Heart right ventricle (tissue), 16 donors: ENCODE measurements around the gene FNBP1. TPM values are rescaled to one million over a fixed set of nuclear protein-coding genes. Genes with fewer than 3 reads are reported as not detected.

Source experiments
- ATAC-seq, 8 donors: fragments of 200-7000 bp; cut with Tn5 transposase; one replicate each; pipeline ENCODE4 v1.9.1; 2020; ENCODE audit warnings: mild to moderate bottlenecking in 8 of 8, moderate library complexity in 8 of 8, moderate number of reproducible peaks in 1 of 8
- DNase-seq, 2 donors: peaks; one replicate each; pipeline ENCODE4 v3.0.0-alpha.2; 2020
- H3K27ac ChIP-seq, 10 donors: fragments of 200-600 bp; sonication (generic) in 2 of 10; one replicate each; pipeline versions ENCODE4 v1.5.0 to v1.8.0; 2020 to 2022; ENCODE audit warnings: mild to moderate bottlenecking in 3 of 10
- H3K27me3 ChIP-seq, 7 donors: fragments of 200-600 bp; one replicate each; pipeline ENCODE4 v1.8.0; 2021 to 2022; ENCODE audit warnings: mild to moderate bottlenecking in 2 of 7
- H3K36me3 ChIP-seq, 9 donors: fragments of 200-600 bp; sonication (generic) in 1 of 9; one replicate each; pipeline versions ENCODE4 v1.5.0 to v1.8.0; 2020 to 2022; ENCODE audit warnings: mild to moderate bottlenecking in 2 of 9
- H3K4me1 ChIP-seq, 9 donors: fragments of 200-600 bp; sonication (generic) in 1 of 9; one replicate each; pipeline versions ENCODE4 v1.5.0 to v1.8.0; 2020 to 2022; ENCODE audit warnings: mild to moderate bottlenecking in 4 of 9
- H3K4me3 ChIP-seq, 10 donors: fragments of 200-600 bp; sonication (generic) in 2 of 10; one replicate each; pipeline versions ENCODE4 v1.5.0 to v1.8.0; 2020 to 2022; ENCODE audit warnings: mild to moderate bottlenecking in 7 of 10, moderate library complexity in 2 of 10
- H3K9me3 ChIP-seq, 11 donors: fragments of 200-600 bp in 10 of 11; sonication (generic) in 2 of 11; one replicate each; pipeline versions ENCODE4 v1.5.0 to v1.8.0; 2013 to 2022; ENCODE audit warnings: mild to moderate bottlenecking in 2 of 11, control low read depth in 1 of 11, moderate library complexity in 1 of 11
- CTCF ChIP-seq, 9 donors: fragments of 200-600 bp; sonication (generic) in 2 of 9; IDR thresholded peaks; one replicate each; pipeline versions ENCODE4 v1.5.0 to v1.8.0; 2021 to 2022; ENCODE audit warnings: antibody characterized with exemption in 9 of 9, mild to moderate bottlenecking in 5 of 9, moderate library complexity in 1 of 9
- WGBS, 2 donors: extraction: QIAGEN DNeasy Blood & Tissue Kit; methylation state at CpG; one replicate each; pipeline ENCODE4 v1.1.7; 2013; ENCODE audit warnings: inconsistent platforms in 1 of 2; 5-methylcytosine and 5-hydroxymethylcytosine counted together
- intact Hi-C, 10 donors: fragments of 100-400 bp; cut with DNase I; formaldehyde crosslinking; loops; one replicate each; pipeline versions ENCODE4 v1.11.1 to v1.14.2; 2022
- polyA plus RNA-seq, 2 donors: library from polyadenylated mRNA; stranded (reverse); fragments of 200-250 nt; gene quantifications; one replicate each; pipeline ENCODE4 v1.2.3, GENCODE V29; 2013
- total RNA-seq, 10 donors: library from RNA; stranded (reverse); fragmentation: NEBNext Ultra II Directional in 3 of 10; extraction: Animal tissue kit (Norgen Biotek cat#: 25700) in 3 of 10; gene quantifications; one replicate each; pipeline versions ENCODE4 v1.2.1 to v1.2.4, GENCODE V29; 2021 to 2023
- donor health status: Arrhythmogenic right ventricular cardiomyopathy.
- donor health status: ischemic (EF 13 %, LVEDD 7.1; RV severe dilation, severe dysfunction).
- donor health status: healthy with polysubstance abuse.
- donor health status: DM: no; HTN: yes; CAD: no.
- donor health status: DM: no; HTN: no; CAD: no.
- donor health status: ischemic (EF 25% LVEDD 6.9; RV normal size, moderate dysfunction).
- donor health status: ischemic (EF 25% LVEDD 5.7; RV mildly dilated, moderate dysfunction).
- donor health status: healthy.
- donor health status: DM: yes; HTN: yes; CAD: no.
- donor health status: Ischemic cardiomyopathy.
- donor health status: ischemic (EF 35%, LVEDD 5.7; RV mildly dilated, moderate dysfunction).
- donor health status: nonischemic (EF 11% LVEDD 7.7; RV severe dilation, severe dysfunction).
- donor health status: DM: yes; HTN: yes; CAD: no.
- donor health status: PGD.
- donor health status: ischemic (EF 29% LVEDD 5.4; RV normal size, mild dysfunction).
- donor health status: nonischemic (EF 23%, LVEDD 6.1; RV moderate dilation, normal function).

Gene FNBP1
- total and polyA plus RNA-seq, 12 donors = 7.4 to 38.4 (median 22.2) TPM

GRCh38 chr9:130036099-130036498 lies 6.9 kb downstream of the FNBP1 start:
- no peaks in the 10 kb centered on the region for H3K27me3 ChIP-seq
- intact Hi-C loops = no loop called here
- H3K27ac ChIP-seq = peak overlapping the region in 1 of 10 donors; percentile 64
- H3K4me3 ChIP-seq = no peak overlapping the region
- DNase-seq (no peak), ATAC-seq (no peak)
- no peaks in the 10 kb centered on the region for H3K36me3 ChIP-seq
- peaks cover 0 to 95% (median 32%) of the 10 kb centered on the region in 9 donors for H3K4me1 ChIP-seq
- H3K9me3 ChIP-seq = no peaks in the 10 kb centered on the region
- TF ChIP-seq CTCF (IDR thresholded peaks at IDR 0.05) = no peak

- H3K36me3 ChIP-seq = no peaks in the 10 kb centered on the region
- peaks cover 0 to 95% (median 35%) of the 10 kb centered on the region in 9 donors for H3K4me1 ChIP-seq
- no peak for TF ChIP-seq CTCF (IDR thresholded peaks at IDR 0.05)
- H3K27ac ChIP-seq = peak overlapping the region in 1 of 10 donors; percentile 51
- no peaks in the 10 kb centered on the region for H3K27me3 ChIP-seq
- 73 to 81% methylated on average over 1 of the region's 1 CpG for WGBS, 2 donors
- DNase-seq = no peak
- no peak overlapping the region for H3K4me3 ChIP-seq
- no peaks in the 10 kb centered on the region for H3K9me3 ChIP-seq
- intact Hi-C loops = no loop called here
- ATAC-seq = peak in 2 of 8 donors; percentile 43 to 63
Observed at GRCh38 chr9:130034570-130034969, 8.4 kb downstream of the FNBP1 start.

GRCh38 chr9:130030651-130031127 lies 12.3 kb downstream of the FNBP1 start:
- no peak for DNase-seq
- no peak overlapping the region for H3K4me3 ChIP-seq
- peak overlapping the region in 1 of 10 donors; percentile 12 for H3K27ac ChIP-seq
- WGBS, 2 donors = 92% methylated on average over 3 of the region's 3 CpGs
- TF ChIP-seq CTCF (IDR thresholded peaks at IDR 0.05) = no peak
- H3K9me3 ChIP-seq = peaks cover 0 to 10% (median 0%) of the 10 kb centered on the region in 11 donors
- H3K4me1 ChIP-seq = peaks cover 0 to 100% (median 51%) of the 10 kb centered on the region in 9 donors
- intact Hi-C loops = no loop called here
- ATAC-seq = no peak
- no peaks in the 10 kb centered on the region for H3K27me3 ChIP-seq
- H3K36me3 ChIP-seq = no peaks in the 10 kb centered on the region

GRCh38 chr9:130029223-130029973 lies 13.6 kb downstream of the FNBP1 start:
- H3K27ac ChIP-seq = peak overlapping the region in 1 of 10 donors; percentile 19
- peaks cover 0 to 10% (median 0%) of the 10 kb centered on the region in 11 donors for H3K9me3 ChIP-seq
- no peak for ATAC-seq
- 90% methylated on average over 10 of the region's 10 CpGs for WGBS, 2 donors
- intact Hi-C loops = loop anchor here in 1 of 10 donors (10.0 kb wide), 1 partner anchor 55 kb away; no protein-coding TSS in a partner anchor
- no peak for DNase-seq
- H3K27me3 ChIP-seq = no peaks in the 10 kb centered on the region
- no peak for TF ChIP-seq CTCF (IDR thresholded peaks at IDR 0.05)
- peaks cover 0 to 100% (median 49%) of the 10 kb centered on the region in 9 donors for H3K4me1 ChIP-seq
- H3K36me3 ChIP-seq = no peaks in the 10 kb centered on the region
- no peak overlapping the region for H3K4me3 ChIP-seq
